Frontal cortex (tissue), 4 donors: ENCODE measurements around the gene KRT85. TPM values are rescaled to one million over a fixed set of nuclear protein-coding genes. Genes with fewer than 3 reads are reported as not detected.
"Not testable (repeated sequence)": the region's sequence is repeated elsewhere in the genome, so short reads cannot be mapped to it uniquely, and the experiment has no call there.

Source experiments
- DNase-seq, 2 donors: peaks; one replicate each; pipeline ENCODE4 v3.0.0; 2012; ENCODE audit warnings: low spot score in 2 of 2
- FAIRE-seq: peaks from 2 replicates; lab custom pipeline; 2012; peaks lifted over from hg19 to GRCh38; lab: Jason Lieb, UNC
- total RNA-seq: library from RNA; depleted of rRNA; stranded (reverse); fragments of >200 nt; gene quantifications from one replicate; pipeline ENCODE4 v1.2.3, GENCODE V29; 2014
- donor health status: control.
- donor health status: control.
- donor health status: control.

The KRT85 gene
- total RNA-seq, 1 donor from 2014 or later: not detected

DNA sequence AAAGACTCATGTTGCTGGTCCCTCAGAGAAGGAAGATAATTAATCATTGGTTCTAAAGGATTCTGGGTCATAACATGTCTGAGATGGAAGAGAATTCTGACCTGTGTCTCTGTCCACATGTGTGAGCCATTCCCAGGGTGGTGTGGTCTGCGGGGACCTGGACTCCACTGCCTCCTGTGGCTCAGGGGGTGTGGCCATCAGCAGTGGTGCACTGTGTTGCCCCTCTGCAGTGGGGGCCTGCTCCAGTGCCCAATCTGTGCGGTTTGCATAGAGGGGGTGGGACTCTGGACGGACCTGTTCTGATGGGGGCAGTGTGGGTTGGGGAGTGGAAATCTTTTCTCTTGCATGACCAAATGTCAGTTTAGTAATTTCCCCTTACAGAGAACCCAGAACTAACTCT lies 13.5 kb downstream of the KRT85 start:
- no peak for DNase-seq
- FAIRE-seq: no peak

GRCh38 chr12:52352951-52353350 lies 14.3 kb downstream of the KRT85 start:
- no peak for DNase-seq
- FAIRE-seq: no peak

GRCh38 chr12:52351196-52352059 lies 15.9 kb downstream of the KRT85 start:
- DNase-seq (no peak), FAIRE-seq (no peak)

DNA sequence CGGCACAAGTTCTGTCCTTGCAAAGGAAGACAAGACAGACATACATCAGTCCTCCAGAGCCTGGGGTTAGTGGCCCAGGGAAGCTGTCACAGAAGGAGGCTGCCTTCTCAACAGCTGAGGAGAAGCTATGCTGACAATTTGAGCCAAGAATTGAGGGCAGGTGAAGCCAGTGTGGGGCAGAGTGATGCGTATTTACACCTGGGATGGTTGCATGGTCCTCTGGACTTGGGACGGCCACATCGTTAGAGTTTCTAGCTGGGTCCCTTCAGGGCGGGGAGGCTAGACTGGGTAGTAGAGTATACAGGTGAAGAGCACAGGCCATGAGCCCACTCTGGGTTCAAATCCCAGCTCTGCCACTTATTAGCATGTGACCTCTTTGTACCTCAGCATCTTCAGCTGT lies 16.5 kb downstream of the KRT85 start:
- no peak for FAIRE-seq
- DNase-seq: no peak

- FAIRE-seq (no peak), DNase-seq (no peak)
These were observed 17.2 kb downstream of the KRT85 start for GRCh38 chr12:52350021-52350620.

- FAIRE-seq (no peak), DNase-seq (no peak)
These were observed 18.1 kb downstream of the KRT85 start for GRCh38 chr12:52349196-52349595.

DNA sequence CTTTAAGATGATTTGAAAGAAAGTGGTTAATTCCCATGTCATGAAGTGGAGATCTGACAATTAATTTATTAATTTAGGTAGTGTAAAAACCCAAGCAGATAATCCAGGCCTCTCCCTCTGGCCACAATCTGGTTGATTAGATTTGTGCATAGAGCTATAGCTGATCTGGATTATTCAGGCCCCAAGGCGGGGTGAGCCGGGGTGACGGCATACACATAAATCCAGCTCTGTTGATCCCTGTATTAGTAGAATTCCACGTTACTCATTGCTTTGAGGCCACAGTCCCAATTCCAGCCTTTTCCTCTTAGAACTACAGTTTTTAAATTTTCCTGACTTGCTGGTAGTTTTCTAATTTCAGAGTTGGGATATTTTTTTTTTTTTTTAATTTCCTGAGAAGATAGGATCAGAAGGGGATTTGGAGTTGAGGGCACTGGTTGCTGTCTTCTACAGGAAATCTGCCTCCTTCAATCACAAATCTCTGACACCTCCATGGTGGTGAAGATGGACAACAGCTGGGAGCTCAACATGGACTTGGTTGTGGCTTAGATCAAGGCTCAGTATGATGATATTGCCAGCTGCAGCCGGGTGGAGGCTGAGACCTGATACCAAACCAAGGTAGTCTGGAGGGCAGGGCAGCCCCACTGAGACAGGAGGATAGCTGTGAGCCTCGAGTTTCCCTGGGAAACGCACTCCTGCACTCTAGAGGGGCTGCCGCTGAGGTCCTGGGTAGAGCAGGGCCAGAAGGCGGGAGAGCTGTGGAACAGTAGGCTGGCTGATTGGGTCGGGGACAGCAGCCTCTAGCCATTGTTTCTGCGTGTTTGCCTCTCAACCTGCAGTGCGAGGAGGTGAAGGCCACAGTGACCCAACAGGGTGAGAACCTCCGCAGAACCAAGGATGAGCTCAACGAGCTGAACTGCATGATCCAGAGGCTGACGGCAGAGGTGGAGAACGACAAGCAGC lies 19.4 kb downstream of the KRT85 start:
- FAIRE-seq (no peak), DNase-seq (no peak)

GRCh38 chr12:52347016-52347415 lies 20.3 kb downstream of the KRT85 start:
- DNase-seq (no peak), FAIRE-seq (no peak)

- FAIRE-seq: no peak
- no peak for DNase-seq
These were observed 20.7 kb downstream of the KRT85 start for GRCh38 chr12:52346593-52346992.

GRCh38 chr12:52345041-52345440 lies 22.2 kb downstream of the KRT85 start:
- DNase-seq, FAIRE-seq: not testable (repeated sequence)

DNA sequence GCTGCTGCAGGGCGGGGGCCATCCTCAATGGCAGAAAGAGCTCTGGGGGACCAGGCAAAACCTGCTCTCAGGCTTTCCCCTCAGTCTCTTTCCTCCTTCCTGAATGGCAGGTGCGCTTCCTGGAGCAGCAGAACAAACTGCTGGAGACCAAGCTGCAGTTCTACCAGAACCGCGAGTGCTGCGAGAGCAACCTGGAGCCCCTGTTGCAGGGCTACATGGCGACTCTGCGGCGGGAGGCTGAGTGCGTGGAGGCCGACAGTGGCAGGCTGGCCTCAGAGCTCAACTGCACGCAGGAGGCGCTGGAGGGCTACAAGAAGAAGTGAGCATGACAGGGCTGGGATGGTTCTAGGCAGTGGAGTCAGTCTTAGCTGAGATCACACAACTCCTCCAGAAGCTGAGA lies 23.2 kb downstream of the KRT85 start:
- FAIRE-seq (no peak), DNase-seq (no peak)

- no peak for FAIRE-seq
- DNase-seq: no peak
These were observed 23.7 kb downstream of the KRT85 start for GRCh38 chr12:52343550-52343949.

DNA sequence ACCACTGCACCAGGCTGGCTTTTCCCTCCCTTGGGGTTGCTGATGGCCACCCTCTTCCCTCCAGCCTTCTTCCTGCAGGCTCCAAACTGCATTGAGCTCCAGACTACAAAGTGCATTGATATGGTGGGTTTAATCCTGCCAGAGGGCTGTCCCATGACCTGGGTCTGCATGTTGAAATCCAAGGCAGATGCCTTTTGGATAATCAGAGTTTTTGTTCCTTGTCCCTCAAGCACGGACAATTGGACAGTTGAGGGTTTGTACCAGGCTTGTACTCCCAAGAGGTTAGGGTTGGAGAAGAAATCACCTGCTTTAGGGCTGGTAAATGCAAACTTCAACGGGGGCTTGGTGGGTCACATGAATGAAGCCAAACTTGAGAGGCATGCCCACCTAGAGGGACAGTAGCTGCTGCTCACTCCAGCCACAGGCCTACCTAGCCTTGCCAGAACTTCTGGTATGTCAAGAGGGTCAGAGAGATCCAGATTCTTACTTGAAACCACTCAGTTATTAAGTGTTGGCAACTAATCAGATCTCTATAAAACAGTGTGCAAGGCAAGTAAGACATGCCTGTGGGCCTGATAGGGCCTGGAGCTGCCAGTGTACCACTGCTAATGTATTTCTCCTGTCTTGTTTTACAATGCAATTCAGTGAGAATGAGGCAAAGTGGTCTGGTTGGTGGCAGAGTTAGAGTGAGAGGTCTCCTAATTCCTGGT lies 24.3 kb downstream of the KRT85 start:
- no peak for FAIRE-seq

DNA sequence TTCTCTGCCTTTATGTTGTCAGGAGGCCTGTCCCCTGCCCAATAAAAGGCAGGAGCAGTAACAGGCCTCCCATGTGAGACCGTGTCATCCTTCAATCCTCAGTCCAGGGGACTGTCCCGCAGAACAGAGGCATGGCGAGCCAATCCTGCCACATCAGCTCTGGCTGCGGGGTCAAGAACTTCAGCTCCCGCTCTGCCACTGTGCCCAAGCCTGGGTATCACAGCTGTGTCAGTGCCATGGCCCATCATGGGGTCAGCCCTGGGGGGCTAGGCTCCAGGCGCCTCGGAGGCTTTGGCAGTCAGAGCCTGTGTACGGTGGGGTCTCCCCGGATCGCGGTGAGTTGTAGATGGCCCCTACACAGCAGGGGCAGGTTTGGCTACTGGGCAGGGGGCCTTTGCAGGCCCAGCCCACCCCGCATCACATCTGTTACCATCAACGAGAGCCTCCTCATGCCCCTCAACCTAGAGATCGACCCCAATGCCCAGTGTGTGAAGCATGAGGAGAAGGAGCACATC lies 26.2 kb downstream of the KRT85 start:
- DNase-seq (no peak), FAIRE-seq (no peak)

More for the DNA sequence above, 24.3 kb downstream of the KRT85 start:
- no peak for DNase-seq

DNA sequence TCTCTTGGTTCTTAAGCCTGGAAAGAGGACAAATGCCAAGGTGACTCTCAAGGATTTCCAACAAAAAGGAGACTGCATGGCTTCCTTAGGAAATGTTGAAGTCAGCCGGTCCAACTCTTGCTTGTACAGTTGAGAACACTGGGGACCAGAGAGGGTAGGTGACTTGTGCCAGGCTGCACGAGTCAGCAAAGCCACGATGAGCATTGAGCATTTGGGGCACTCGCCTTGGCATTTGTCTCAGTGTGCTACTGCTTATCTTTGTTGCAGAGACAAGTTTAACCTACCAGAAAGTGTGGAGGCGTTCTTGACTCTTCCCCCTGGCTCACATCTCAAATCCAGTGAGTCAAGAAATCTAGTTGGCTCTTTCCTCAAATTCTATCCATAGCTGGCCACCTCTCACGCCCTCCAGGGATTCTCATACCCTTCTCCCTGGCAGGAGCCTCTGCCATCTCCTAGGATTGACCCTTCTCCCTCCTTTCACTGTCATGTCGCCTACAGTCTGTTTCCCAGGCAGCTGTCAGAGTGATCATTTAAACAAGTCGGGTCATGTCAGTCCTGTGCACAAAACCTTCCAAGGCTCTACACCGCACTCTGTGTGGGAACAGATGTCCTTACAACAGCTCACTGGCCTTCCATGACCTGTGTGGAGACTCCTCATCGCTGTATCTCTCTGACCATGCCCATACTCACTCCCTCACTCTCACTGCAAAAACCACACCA lies 28.9 kb downstream of the KRT85 start:
- FAIRE-seq: no peak
- DNase-seq: no peak

- FAIRE-seq (no peak), DNase-seq (no peak)
These were observed 30.2 kb downstream of the KRT85 start for GRCh38 chr12:52337054-52337453.

DNA sequence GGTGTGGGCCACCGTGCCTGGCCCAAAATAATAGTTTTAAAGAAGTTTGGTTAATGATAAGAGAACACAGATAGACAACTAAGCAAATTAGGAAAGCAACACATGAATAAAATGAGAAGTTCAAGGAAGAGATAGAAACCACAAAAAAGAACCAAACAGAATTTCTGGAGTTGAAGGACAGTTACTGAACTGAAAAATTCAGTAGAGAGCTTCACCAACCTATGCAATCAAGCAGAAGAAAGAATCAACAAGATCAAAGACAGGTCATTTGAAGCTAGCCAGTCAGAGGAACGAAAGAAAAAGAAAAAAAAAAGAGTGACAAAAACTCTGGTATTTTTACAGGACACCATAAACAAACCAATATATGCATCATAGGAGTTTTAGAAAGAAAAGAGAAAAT lies 30.6 kb downstream of the KRT85 start:
- DNase-seq: no peak
- no peak for FAIRE-seq

GRCh38 chr12:52335598-52336262 lies 31.6 kb downstream of the KRT85 start:
- FAIRE-seq (no peak), DNase-seq (no peak)
